Nephron (organoid): ENCODE measurements around the gene QRSL1.

ENCODE experiments used
- H3K27ac Mint-ChIP-seq, 3 experiments: 2 replicates each; pipeline ENCODE4 v1.8.0; 2020; ENCODE audit warnings: mixed read lengths in 3 of 3, mild to moderate bottlenecking in 2 of 3, moderate library complexity in 1 of 3
- H3K27me3 Mint-ChIP-seq: 2 replicates; pipeline ENCODE4 v1.8.0; 2021; ENCODE audit warnings: low read depth, mild to moderate bottlenecking, moderate library complexity, mixed read lengths
- H3K36me3 Mint-ChIP-seq: 2 replicates; pipeline ENCODE4 v1.8.0; 2020; ENCODE audit warnings: low read depth, mixed read lengths
- H3K4me1 Mint-ChIP-seq: 2 replicates; pipeline ENCODE4 v1.8.0; 2020; ENCODE audit warnings: mixed read lengths
- H3K4me3 Mint-ChIP-seq, 3 experiments: 2 replicates each; pipeline ENCODE4 v1.8.0; 2020; ENCODE audit warnings: mild to moderate bottlenecking in 3 of 3, mixed read lengths in 3 of 3, moderate library complexity in 2 of 3
- H3K9me3 Mint-ChIP-seq: 2 replicates; pipeline ENCODE4 v1.8.0; 2020; ENCODE audit warnings: mixed read lengths
- CTCF ChIP-seq, 3 experiments: fragments of 200-600 bp; sonication (generic); IDR thresholded peaks; one replicate each; pipeline ENCODE4 v1.5.0; 2021; ENCODE audit warnings: antibody characterized with exemption in 3 of 3; ENCODE audit not compliant: unreplicated experiment in 3 of 3

Gene QRSL1

GRCh38 chr6:106613590-106613989 lies 15.8 kb upstream of the QRSL1 start:
- Mint-ChIP-seq H3K27me3 (no peaks in the 10 kb centered on the region), H3K4me1 (no peaks in the 10 kb centered on the region), H3K4me3 (no peak overlapping the region), H3K9me3 (no peaks in the 10 kb centered on the region), H3K27ac (peak overlapping the region in 1 of 3 experiments; percentile 91), H3K36me3 (peaks cover 4% of the 10 kb centered on the region)
- no peak for TF ChIP-seq CTCF (IDR thresholded peaks at IDR 0.05; ENCODE audit: unreplicated experiment in 3 of 3)

- Mint-ChIP-seq H3K36me3 (peaks cover 4% of the 10 kb centered on the region), H3K4me1 (no peaks in the 10 kb centered on the region), H3K27ac (peak overlapping the region in 1 of 3 experiments; percentile 4), H3K9me3 (no peaks in the 10 kb centered on the region), H3K4me3 (no peak overlapping the region), H3K27me3 (no peaks in the 10 kb centered on the region)
- TF ChIP-seq CTCF (IDR thresholded peaks at IDR 0.05; ENCODE audit: unreplicated experiment in 3 of 3): no peak
These were observed 15.2 kb upstream of the QRSL1 start for GRCh38 chr6:106614166-106614565.

GRCh38 chr6:106614592-106615257 lies 14.7 kb upstream of the QRSL1 start:
- no peaks in the 10 kb centered on the region for H3K27me3 Mint-ChIP-seq
- peak overlapping the region in 1 of 3 experiments; percentile 4 for H3K27ac Mint-ChIP-seq
- no peaks in the 10 kb centered on the region for H3K4me1 Mint-ChIP-seq
- H3K9me3 Mint-ChIP-seq: no peaks in the 10 kb centered on the region
- H3K36me3 Mint-ChIP-seq: peaks cover 4% of the 10 kb centered on the region
- H3K4me3 Mint-ChIP-seq: no peak overlapping the region
- no peak for TF ChIP-seq CTCF (IDR thresholded peaks at IDR 0.05; ENCODE audit: unreplicated experiment in 3 of 3)

GRCh38 chr6:106617302-106617701 lies 12.1 kb upstream of the QRSL1 start:
- H3K9me3 Mint-ChIP-seq: peaks cover 3% of the 10 kb centered on the region
- H3K27me3 Mint-ChIP-seq: no peaks in the 10 kb centered on the region
- H3K4me1 Mint-ChIP-seq: no peaks in the 10 kb centered on the region
- peaks cover 8% of the 10 kb centered on the region for H3K36me3 Mint-ChIP-seq
- no peak overlapping the region for H3K27ac Mint-ChIP-seq
- TF ChIP-seq CTCF (IDR thresholded peaks at IDR 0.05; ENCODE audit: unreplicated experiment in 3 of 3): no peak
- no peak overlapping the region for H3K4me3 Mint-ChIP-seq

GRCh38 chr6:106617857-106618256 lies 11.5 kb upstream of the QRSL1 start:
- no peak for TF ChIP-seq CTCF (IDR thresholded peaks at IDR 0.05; ENCODE audit: unreplicated experiment in 3 of 3)
- Mint-ChIP-seq H3K27ac (no peak overlapping the region), H3K36me3 (peaks cover 10% of the 10 kb centered on the region)

GRCh38 chr6:106618324-106618723 lies 11.1 kb upstream of the QRSL1 start:
- Mint-ChIP-seq H3K27me3 (no peaks in the 10 kb centered on the region), H3K9me3 (peaks cover 11% of the 10 kb centered on the region), H3K36me3 (peaks cover 14% of the 10 kb centered on the region), H3K4me1 (no peaks in the 10 kb centered on the region), H3K27ac (no peak overlapping the region), H3K4me3 (no peak overlapping the region)
- TF ChIP-seq CTCF (IDR thresholded peaks at IDR 0.05; ENCODE audit: unreplicated experiment in 3 of 3): no peak

More at GRCh38 chr6:106617857-106618256, 11.5 kb upstream of the QRSL1 start:
- Mint-ChIP-seq H3K4me1 (no peaks in the 10 kb centered on the region), H3K27me3 (no peaks in the 10 kb centered on the region), H3K4me3 (no peak overlapping the region), H3K9me3 (peaks cover 9% of the 10 kb centered on the region)
